IMR-90 (cell line): ENCODE data around the gene TCF7L1. TPM values are rescaled to one million over a fixed set of nuclear protein-coding genes. Genes with fewer than 3 reads are reported as not detected.

Experiments
- ATAC-seq: fragments of 200-7000 bp; cut with Tn5 transposase; 2 replicates; pipeline ENCODE4 v1.9.1; 2020; ENCODE audit warnings: low read depth, mild to moderate bottlenecking, moderate library complexity
- BruUV-seq: library from RNA; stranded (reverse); fragments of 400-500 nt; replicated peaks from 2 replicates; lab custom pipeline; 2021; lab: Mats Ljungman, UMichigan
- CTCF ChIA-PET: fragments of 300-600 bp; formaldehyde crosslinking; extraction: SDS; loops from one replicate; lab custom pipeline; 2021; ENCODE audit warnings: antibody characterized with exemption; lab: Yijun Ruan, JAX
- POLR2A ChIA-PET: fragments of 300-600 bp; sonication (Branson Sonifier 250); formaldehyde crosslinking; loops from one replicate; lab custom pipeline; 2022; ENCODE audit warnings: antibody characterized with exemption; ENCODE audit not compliant: unreplicated experiment; lab: Charles Lee
- DNase-seq: peaks from one replicate; pipeline ENCODE4 v3.0.0; 2013
- H2AFZ ChIP-seq: replicated peaks from 2 replicates; pipeline ENCODE3; 2013; ENCODE audit warnings: low read length, mild to moderate bottlenecking; ENCODE audit not compliant: poor library complexity
- H2AK5ac ChIP-seq: 2 replicates; pipeline ENCODE4 v1.6.1; 2013; ENCODE audit warnings: low read depth, low read length, inconsistent platforms
- H2AK9ac ChIP-seq: replicated peaks from 2 replicates; pipeline ENCODE3; 2013; ENCODE audit warnings: mild to moderate bottlenecking, low read depth, low read length, moderate library complexity; ENCODE audit not compliant: poor library complexity
- H2BK120ac ChIP-seq: 2 replicates; pipeline ENCODE4 v1.6.1; 2013; ENCODE audit warnings: low read depth, low read length, inconsistent platforms
- H2BK15ac ChIP-seq: 3 replicates; pipeline ENCODE4 v1.6.1; 2013; ENCODE audit warnings: low read depth, low read length, inconsistent platforms
- H2BK20ac ChIP-seq: 2 replicates; pipeline ENCODE4 v1.6.1; 2013; ENCODE audit warnings: low read depth, mild to moderate bottlenecking, inconsistent platforms, low read length, moderate library complexity
- H2BK5ac ChIP-seq: 2 replicates; pipeline ENCODE4 v1.6.1; 2013; ENCODE audit warnings: mild to moderate bottlenecking, low read depth, low read length, inconsistent platforms; ENCODE audit not compliant: poor library complexity, severe bottlenecking
- H3K14ac ChIP-seq: replicated peaks from 2 replicates; pipeline ENCODE4 v1.6.1; 2013; ENCODE audit warnings: low read depth, low read length, inconsistent platforms
- H3K18ac ChIP-seq: 2 replicates; pipeline ENCODE4 v1.6.1; 2013; ENCODE audit warnings: low read depth, low read length, control low read depth
- H3K23ac ChIP-seq: 2 replicates; pipeline ENCODE4 v1.6.1; 2013; ENCODE audit warnings: low read depth, low read length, inconsistent platforms
- H3K27ac ChIP-seq: 2 replicates; pipeline ENCODE4 v1.5.1; 2013; ENCODE audit warnings: mild to moderate bottlenecking, control low read depth, low read length; ENCODE audit not compliant: insufficient read depth
- H3K27me3 ChIP-seq: 2 replicates; pipeline ENCODE4 v1.6.1; 2013; ENCODE audit warnings: low read length; ENCODE audit not compliant: control insufficient read depth, insufficient read depth
- H3K36me3 ChIP-seq: 2 replicates; pipeline ENCODE4 v1.6.1; 2013; ENCODE audit warnings: low read length, mixed read lengths; ENCODE audit not compliant: control insufficient read depth, insufficient read depth
- H3K4ac ChIP-seq: 2 replicates; pipeline ENCODE4 v1.6.1; 2013; ENCODE audit warnings: low read depth, low read length, inconsistent platforms
- H3K4me1 ChIP-seq: 2 replicates; pipeline ENCODE4 v1.6.1; 2013; ENCODE audit warnings: low read length, mixed read lengths; ENCODE audit not compliant: control insufficient read depth, insufficient read depth
- H3K4me2 ChIP-seq: 2 replicates; pipeline ENCODE4 v1.6.1; 2013; ENCODE audit warnings: low read depth, mild to moderate bottlenecking, control low read depth, low read length, moderate library complexity
- H3K4me3 ChIP-seq: 2 replicates; pipeline ENCODE4 v1.5.1; 2013; ENCODE audit warnings: low read depth, mild to moderate bottlenecking, control low read depth, low read length, moderate library complexity; ENCODE audit not compliant: insufficient read depth
- H3K56ac ChIP-seq: 2 replicates; pipeline ENCODE4 v1.6.1; 2013; ENCODE audit warnings: low read length, inconsistent platforms; ENCODE audit not compliant: insufficient read depth; ENCODE audit errors: extremely low read depth
- H3K79me1 ChIP-seq, 2 experiments: 2 replicates each; pipeline ENCODE4 v1.6.1; 2013; ENCODE audit warnings: low read length in 2 of 2, inconsistent platforms in 1 of 2, low read depth in 1 of 2
- H3K9ac ChIP-seq: 2 replicates; pipeline ENCODE4 v1.6.1; 2013; ENCODE audit warnings: low read depth, low read length, control low read depth
- H3K9me1 ChIP-seq: 2 replicates; pipeline ENCODE4 v1.6.1; 2013; ENCODE audit warnings: low read length, inconsistent platforms; ENCODE audit not compliant: insufficient read depth
- H3K9me3 ChIP-seq: 2 replicates; pipeline ENCODE4 v1.6.1; 2013; ENCODE audit warnings: low read length; ENCODE audit not compliant: control insufficient read depth, insufficient read depth
- H4K20me1 ChIP-seq: 2 replicates; pipeline ENCODE4 v1.6.1; 2013; ENCODE audit warnings: low read length, inconsistent platforms; ENCODE audit not compliant: insufficient read depth
- H4K5ac ChIP-seq: 2 replicates; pipeline ENCODE4 v1.6.1; 2013; ENCODE audit warnings: mild to moderate bottlenecking, low read depth, low read length, control low read depth
- H4K8ac ChIP-seq, 2 experiments: 2 replicates each; pipeline ENCODE4 v1.6.1; 2013; ENCODE audit warnings: low read depth in 2 of 2, low read length in 2 of 2, control low read depth in 1 of 2, inconsistent platforms in 1 of 2
- H4K91ac ChIP-seq: 2 replicates; pipeline ENCODE4 v1.6.1; 2013; ENCODE audit warnings: low read depth, low read length, inconsistent platforms; ENCODE audit not compliant: insufficient read depth
- CEBPB ChIP-seq: IDR thresholded peaks from 2 replicates; pipeline ENCODE4 v1.6.1; 2012; ENCODE audit warnings: low read depth, low read length, improper control_type of control experiment
- FOS ChIP-seq: fragments of 150-350 bp; IDR thresholded peaks from 2 replicates; pipeline ENCODE4 v1.6.1; 2016; ENCODE audit warnings: low read depth, low read length
- MAZ ChIP-seq: IDR thresholded peaks from 2 replicates; pipeline ENCODE4 v1.6.1; 2012; ENCODE audit warnings: low read depth, mild to moderate bottlenecking, low read length, improper control_type of control experiment, moderate library complexity, borderline replicate concordance
- RAD21 ChIP-seq: IDR thresholded peaks from 2 replicates; pipeline ENCODE4 v1.6.1; 2012; ENCODE audit warnings: low read length, improper control_type of control experiment
- WGBS, 2 experiments: methylation state at CpG; one replicate each; pipeline versions ENCODE4 v1.1.5 to v1.1.7; 2013; ENCODE audit warnings: missing lambda C conversion rate in 2 of 2; ENCODE audit not compliant: insufficient read length in 1 of 2; ENCODE audit errors: extremely low coverage in 2 of 2; 5-methylcytosine and 5-hydroxymethylcytosine counted together
- dilution Hi-C: fragments of 300-500 bp; cut with HindIII; formaldehyde crosslinking; loops from one replicate; pipeline ENCODE4 v1.14.3; 2018; ENCODE audit warnings: low sequenced_read_pairs; ENCODE audit not compliant: unreplicated experiment
- in situ Hi-C: fragments of 300-500 bp; cut with MboI; formaldehyde crosslinking; loops from 3 replicates; pipeline ENCODE4 v1.14.3; 2019; ENCODE audit warnings: low sequenced_read_pairs, inconsistent platforms, mixed read lengths
- intact Hi-C: fragments of 100-400 bp; cut with micrococcal nuclease; formaldehyde crosslinking; loops from 2 replicates; pipeline ENCODE4 v1.10.0; 2022
- polyA plus RNA-seq, 3 experiments: library from polyadenylated mRNA; depleted of rRNA; stranded (reverse); fragments of >200 nt; gene quantifications; 2 replicates each; pipeline ENCODE4 v1.2.3, GENCODE V29; 2012; ENCODE audit warnings: low replicate concordance in 1 of 3
- total RNA-seq: library from RNA; depleted of rRNA; stranded (reverse); fragments of >200 nt; gene quantifications from 2 replicates; pipeline ENCODE4 v1.2.3, GENCODE V29; 2012

Gene TCF7L1
- total and polyA plus RNA-seq, 2 of the 4 experiments (the other 2 are of a cell fraction): 0.72 to 11.1 TPM

- no peak overlapping the region for H2BK15ac ChIP-seq
- in situ Hi-C loops: no loop called here
- H3K14ac ChIP-seq: no peak overlapping the region
- ChIA-PET POLR2A (no interaction called here), CTCF (interaction anchor here (0.6 kb wide), 1 partner anchor 146 kb away, joined by 4 read pairs; no protein-coding TSS in a partner anchor)
- no peaks in the 10 kb centered on the region for H3K4me1 ChIP-seq
- H2BK120ac ChIP-seq: no peak overlapping the region
- no peak overlapping the region for H3K56ac ChIP-seq
- H3K4ac ChIP-seq: no peak overlapping the region
- no peak overlapping the region for H2AK9ac ChIP-seq
- H3K27me3 ChIP-seq: no peaks in the 10 kb centered on the region
- no peak overlapping the region for H3K4me3 ChIP-seq
- peak; percentile 81 for ATAC-seq
- no peaks in the 10 kb centered on the region for H3K36me3 ChIP-seq
- H3K9ac ChIP-seq: no peak overlapping the region
- H3K79me1 ChIP-seq: no peaks in the 10 kb centered on the region
- TF ChIP-seq FOS (no peak), CEBPB (peak; percentile 76), RAD21 (no peak), MAZ (no peak)
- H3K4me2 ChIP-seq: no peak overlapping the region
- no peak overlapping the region for H4K8ac ChIP-seq
- no peak overlapping the region for H2AFZ ChIP-seq
- no peak overlapping the region for H4K91ac ChIP-seq
- peak; percentile 87 for DNase-seq
- no peak overlapping the region for H2BK5ac ChIP-seq
- WGBS, 2 experiments: no CpG with 5 or more reads among the region's 8 CpGs
- H3K27ac ChIP-seq: no peak overlapping the region
- intact Hi-C loops: no loop called here
- H4K5ac ChIP-seq: no peak overlapping the region
- no peaks in the 10 kb centered on the region for H3K9me3 ChIP-seq
- no peak overlapping the region for H2BK20ac ChIP-seq
- dilution Hi-C loops: no loop called here
- H4K20me1 ChIP-seq: no peaks in the 10 kb centered on the region
- no peak overlapping the region for H2AK5ac ChIP-seq
- no peaks in the 10 kb centered on the region for H3K9me1 ChIP-seq
- BruUV-seq: no TSS peak
- no peak overlapping the region for H3K23ac ChIP-seq
- H3K18ac ChIP-seq: no peak overlapping the region
Observed at GRCh38 chr2:85106489-85107180, 26.6 kb upstream of the TCF7L1 start.
